Measurements from ENCODE around the gene TMC2.
"Not testable (repeated sequence)": the region's sequence is repeated elsewhere in the genome, so short reads cannot be mapped to it uniquely, and the experiment has no call there.

TMC2 gene

GRCh38 chr20:2523919-2524708 is 12.3 kb upstream of the TMC2 start:
- Histone ChIP-seq H3K27ac (peak overlapping the region; percentile 47), H3K4me3 (ENCODE audit: low read depth, low read length) (peak overlapping the region; percentile 80), H3K36me3 (replicated peaks) (no peaks in the 10 kb centered on the region), H3K27me3 (replicated peaks) (no peaks in the 10 kb centered on the region)
- peak; percentile 60 for DNase-seq
- in situ Hi-C loops (cut with HindIII; ENCODE audit: low pct_ligation_motif_present, low sequenced_read_pairs) = no loop called here
- TF ChIP-seq CTCF (IDR thresholded peaks at IDR 0.05; ENCODE audit: low read depth, low read length, missing control alignments) = peak; percentile 98

GRCh38 chr20:2524709-2525506 is 11.5 kb upstream of the TMC2 start:
- Histone ChIP-seq H3K27me3 (replicated peaks) (no peaks in the 10 kb centered on the region), H3K36me3 (replicated peaks) (no peaks in the 10 kb centered on the region), H3K27ac (peak overlapping the region; percentile 47), H3K4me3 (ENCODE audit: low read depth, low read length) (peak overlapping the region; percentile 80)
- no peak for DNase-seq
- no peak for TF ChIP-seq CTCF (IDR thresholded peaks at IDR 0.05; ENCODE audit: low read depth, low read length, missing control alignments)
- in situ Hi-C loops (cut with HindIII; ENCODE audit: low pct_ligation_motif_present, low sequenced_read_pairs) = no loop called here

- H3K36me3 ChIP-seq (replicated peaks); H3K27me3 ChIP-seq (replicated peaks); H3K4me3 ChIP-seq (ENCODE audit: low read depth, low read length); H3K27ac ChIP-seq; in situ Hi-C loops (cut with HindIII; ENCODE audit: low pct_ligation_motif_present, low sequenced_read_pairs); DNase-seq: not testable (repeated sequence)
These were observed 10.2 kb upstream of the TMC2 start for GRCh38 chr20:2526218-2526583.

GRCh38 chr20:2527762-2528161 is 8.6 kb upstream of the TMC2 start:
- Histone ChIP-seq H3K4me3 (ENCODE audit: low read depth, low read length) (no peak overlapping the region), H3K27ac (no peak overlapping the region), H3K27me3 (replicated peaks) (no peaks in the 10 kb centered on the region), H3K36me3 (replicated peaks) (no peaks in the 10 kb centered on the region)
- in situ Hi-C loops (cut with HindIII; ENCODE audit: low pct_ligation_motif_present, low sequenced_read_pairs) = no loop called here
- no peak for DNase-seq
- no peak for TF ChIP-seq CTCF (IDR thresholded peaks at IDR 0.05; ENCODE audit: low read depth, low read length, missing control alignments)

- H3K36me3 ChIP-seq (replicated peaks) = no peaks in the 10 kb centered on the region
- no peak overlapping the region for H3K27ac ChIP-seq
- no peak for DNase-seq
- no peaks in the 10 kb centered on the region for H3K27me3 ChIP-seq (replicated peaks)
- TF ChIP-seq CTCF (IDR thresholded peaks at IDR 0.05; ENCODE audit: low read depth, low read length, missing control alignments) = no peak
- no peak overlapping the region for H3K4me3 ChIP-seq (ENCODE audit: low read depth, low read length)
- in situ Hi-C loops (cut with HindIII; ENCODE audit: low pct_ligation_motif_present, low sequenced_read_pairs) = no loop called here
These were observed 7.6 kb upstream of the TMC2 start for GRCh38 chr20:2528671-2529271.

- TF ChIP-seq CTCF (IDR thresholded peaks at IDR 0.05; ENCODE audit: low read depth, low read length, missing control alignments) = no peak
- H3K36me3 ChIP-seq (replicated peaks) = no peaks in the 10 kb centered on the region
- no peak overlapping the region for H3K27ac ChIP-seq
- H3K4me3 ChIP-seq (ENCODE audit: low read depth, low read length) = no peak overlapping the region
- in situ Hi-C loops (cut with HindIII; ENCODE audit: low pct_ligation_motif_present, low sequenced_read_pairs) = no loop called here
- DNase-seq = no peak
- no peaks in the 10 kb centered on the region for H3K27me3 ChIP-seq (replicated peaks)
These were observed 3.3 kb upstream of the TMC2 start for GRCh38 chr20:2533118-2533517.
